ENCODE data around the gene PFKFB3.

DNA sequence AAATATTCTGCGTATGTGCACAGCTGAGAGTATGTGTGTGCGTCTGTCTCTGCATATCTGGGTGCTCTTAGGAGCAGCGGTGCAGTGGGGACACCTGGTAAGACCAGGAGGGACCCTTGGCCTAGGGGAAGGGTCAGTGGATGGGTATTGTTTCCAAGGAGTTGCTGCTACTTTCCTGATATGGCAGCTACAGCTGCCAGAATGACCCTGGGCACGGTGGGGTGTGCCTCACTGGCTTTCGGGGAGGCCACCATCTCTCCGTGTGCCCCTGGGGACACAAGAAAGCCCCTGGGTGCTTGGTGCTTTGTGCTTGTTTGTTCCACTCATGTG, 8.6 kb downstream of the PFKFB3 start:
- TF ChIP-seq TSHZ2 (CRISPR knock-in tag; IDR thresholded peaks at IDR 0.05) (no peak), ZC3H10 (CRISPR knock-in tag; IDR thresholded peaks at IDR 0.05) (no peak), ARNTL (CRISPR knock-in tag; IDR thresholded peaks at IDR 0.05; ENCODE audit: borderline replicate concordance, low read depth) (no peak), OSR1 (CRISPR knock-in tag; IDR thresholded peaks at IDR 0.05) (no peak), ZFP3 (CRISPR knock-in tag; IDR thresholded peaks at IDR 0.05) (no peak), CREB5 (CRISPR knock-in tag; IDR thresholded peaks at IDR 0.05; ENCODE audit: low read depth) (no peak), RARB (CRISPR knock-in tag; IDR thresholded peaks at IDR 0.05) (no peak), TOX (CRISPR knock-in tag; IDR thresholded peaks at IDR 0.05; ENCODE audit: borderline replicate concordance) (no peak), CSDC2 (CRISPR knock-in tag; IDR thresholded peaks at IDR 0.05) (no peak)
- TF ChIP-seq, protein P1, sequence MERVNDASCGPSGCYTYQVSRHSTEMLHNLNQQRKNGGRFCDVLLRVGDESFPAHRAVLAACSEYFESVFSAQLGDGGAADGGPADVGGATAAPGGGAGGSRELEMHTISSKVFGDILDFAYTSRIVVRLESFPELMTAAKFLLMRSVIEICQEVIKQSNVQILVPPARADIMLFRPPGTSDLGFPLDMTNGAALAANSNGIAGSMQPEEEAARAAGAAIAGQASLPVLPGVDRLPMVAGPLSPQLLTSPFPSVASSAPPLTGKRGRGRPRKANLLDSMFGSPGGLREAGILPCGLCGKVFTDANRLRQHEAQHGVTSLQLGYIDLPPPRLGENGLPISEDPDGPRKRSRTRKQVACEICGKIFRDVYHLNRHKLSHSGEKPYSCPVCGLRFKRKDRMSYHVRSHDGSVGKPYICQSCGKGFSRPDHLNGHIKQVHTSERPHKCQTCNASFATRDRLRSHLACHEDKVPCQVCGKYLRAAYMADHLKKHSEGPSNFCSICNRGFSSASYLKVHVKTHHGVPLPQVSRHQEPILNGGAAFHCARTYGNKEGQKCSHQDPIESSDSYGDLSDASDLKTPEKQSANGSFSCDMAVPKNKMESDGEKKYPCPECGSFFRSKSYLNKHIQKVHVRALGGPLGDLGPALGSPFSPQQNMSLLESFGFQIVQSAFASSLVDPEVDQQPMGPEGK (CRISPR knock-in tag; IDR thresholded peaks at IDR 0.05; ENCODE audit: borderline replicate concordance): no peak

Measured in SK-N-SH treated with all-trans-retinoic acid at 6 μM for 48 hours (cell line).